Stimulated activated CD8-positive, alpha-beta memory T cell treated with anti-CD3 and anti-CD28 coated beads, Interleukin-12 subunit alpha, Interleukin-12 subunit beta, amount 100 ng/mL, for 4 hours (primary cell): ENCODE results near the gene MYOZ3.

Experiments
- DNase-seq: peaks from one replicate; pipeline ENCODE4 v3.0.0-alpha.2; 2020; ENCODE audit warnings: low read depth

The MYOZ3 gene

GRCh38 chr5:150661086-150661485, at the start of gene MYOZ3:
MYOZ3 (plus strand) TSS chr5:150661251; CDS start chr5:150662942, 1,691 bp downstream.
- DNase-seq, result no peak

DNA sequence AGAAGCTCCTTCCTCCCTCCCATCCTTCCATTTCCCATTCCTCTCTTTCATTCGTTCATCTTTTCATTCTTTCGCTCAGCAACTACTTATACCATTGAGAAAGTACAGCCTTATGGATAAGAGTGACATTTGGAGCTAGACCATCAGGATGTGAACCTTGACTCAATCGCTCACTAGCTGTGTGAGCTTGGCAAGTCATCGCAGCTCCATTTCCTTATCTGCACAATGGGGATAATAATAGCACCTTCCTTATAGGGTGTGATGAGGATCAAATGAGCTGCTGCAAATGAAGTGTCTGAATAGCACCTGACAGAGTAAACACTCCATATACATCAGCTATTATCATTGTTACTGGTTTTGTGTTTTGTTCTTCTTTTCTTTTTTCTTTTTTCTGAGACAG, 48.6 kb upstream of the MYOZ3 start:
- DNase-seq, result no peak

- no peak for DNase-seq
These were observed 48.0 kb upstream of the MYOZ3 start for GRCh38 chr5:150612905-150613670.

- no peak for DNase-seq
These were observed 46.9 kb upstream of the MYOZ3 start for GRCh38 chr5:150613991-150614660.

GRCh38 chr5:150614661-150615060, 46.4 kb upstream of the MYOZ3 start:
- no peak for DNase-seq

- no peak for DNase-seq
These were observed 45.8 kb upstream of the MYOZ3 start for GRCh38 chr5:150615141-150615699.

DNA sequence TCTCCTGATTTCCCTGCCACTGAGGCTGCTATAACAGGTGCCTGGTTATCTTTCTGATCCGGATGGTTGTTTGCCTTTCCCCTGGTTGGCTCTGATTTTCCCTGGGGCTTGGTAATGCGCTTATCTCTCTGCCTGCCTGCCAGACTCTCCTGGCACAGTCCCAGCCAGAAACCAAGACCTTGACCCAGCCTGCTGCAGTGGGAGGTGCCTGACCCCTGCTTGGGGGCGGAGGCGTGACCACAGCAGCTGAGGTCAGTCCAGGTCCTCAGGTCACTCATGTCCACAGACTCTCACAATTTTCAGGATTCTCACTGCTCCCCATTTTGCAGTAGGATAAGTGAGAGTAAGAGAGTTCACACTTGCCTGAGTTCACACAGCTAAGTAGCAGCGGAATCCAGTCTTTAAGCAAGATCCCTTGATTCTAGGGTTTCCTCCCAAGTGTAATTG, 45.0 kb upstream of the MYOZ3 start:
- DNase-seq, result no peak

DNA sequence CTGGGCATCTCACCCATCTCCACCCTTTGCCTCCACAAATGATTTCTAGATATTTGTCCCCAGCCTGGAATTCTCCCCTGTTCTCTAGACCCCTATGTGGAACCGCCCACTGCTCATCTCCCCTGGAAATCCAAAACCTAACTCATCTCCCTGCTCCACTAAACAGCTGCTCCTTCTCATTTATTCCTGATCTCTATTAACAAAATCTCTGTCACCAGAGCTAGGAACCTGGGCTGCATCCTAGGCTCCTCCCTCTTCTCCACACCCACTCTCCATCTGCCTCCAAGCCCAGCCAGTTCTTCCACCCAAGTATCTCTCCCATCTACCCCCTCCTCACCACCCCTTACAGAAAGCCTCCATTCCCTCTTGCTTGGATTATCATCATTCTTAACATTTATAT, 44.5 kb upstream of the MYOZ3 start:
- DNase-seq, result no peak

DNA sequence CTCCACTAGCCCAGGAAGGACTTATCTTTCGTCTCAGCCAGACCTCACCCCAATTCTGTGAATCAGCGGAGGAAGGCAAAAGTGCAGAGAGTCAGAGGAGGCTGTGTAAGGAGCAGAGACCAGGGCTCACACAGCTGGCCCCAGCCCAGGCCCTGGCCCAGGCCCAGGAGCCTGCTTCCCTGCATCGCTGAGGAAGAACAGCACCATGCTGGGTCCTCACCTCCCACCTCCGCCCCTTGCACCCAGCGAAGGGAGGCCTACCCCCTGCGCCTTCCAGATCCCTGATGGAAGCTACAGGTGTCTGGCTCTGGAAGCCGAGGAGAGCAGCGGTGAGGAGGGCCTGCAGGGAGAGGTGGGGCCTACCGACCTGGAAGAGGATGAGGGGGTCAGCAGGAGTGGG, 42.9 kb upstream of the MYOZ3 start:
- no peak for DNase-seq

- DNase-seq, result no peak
These were observed 42.3 kb upstream of the MYOZ3 start for GRCh38 chr5:150618588-150619281.

DNA sequence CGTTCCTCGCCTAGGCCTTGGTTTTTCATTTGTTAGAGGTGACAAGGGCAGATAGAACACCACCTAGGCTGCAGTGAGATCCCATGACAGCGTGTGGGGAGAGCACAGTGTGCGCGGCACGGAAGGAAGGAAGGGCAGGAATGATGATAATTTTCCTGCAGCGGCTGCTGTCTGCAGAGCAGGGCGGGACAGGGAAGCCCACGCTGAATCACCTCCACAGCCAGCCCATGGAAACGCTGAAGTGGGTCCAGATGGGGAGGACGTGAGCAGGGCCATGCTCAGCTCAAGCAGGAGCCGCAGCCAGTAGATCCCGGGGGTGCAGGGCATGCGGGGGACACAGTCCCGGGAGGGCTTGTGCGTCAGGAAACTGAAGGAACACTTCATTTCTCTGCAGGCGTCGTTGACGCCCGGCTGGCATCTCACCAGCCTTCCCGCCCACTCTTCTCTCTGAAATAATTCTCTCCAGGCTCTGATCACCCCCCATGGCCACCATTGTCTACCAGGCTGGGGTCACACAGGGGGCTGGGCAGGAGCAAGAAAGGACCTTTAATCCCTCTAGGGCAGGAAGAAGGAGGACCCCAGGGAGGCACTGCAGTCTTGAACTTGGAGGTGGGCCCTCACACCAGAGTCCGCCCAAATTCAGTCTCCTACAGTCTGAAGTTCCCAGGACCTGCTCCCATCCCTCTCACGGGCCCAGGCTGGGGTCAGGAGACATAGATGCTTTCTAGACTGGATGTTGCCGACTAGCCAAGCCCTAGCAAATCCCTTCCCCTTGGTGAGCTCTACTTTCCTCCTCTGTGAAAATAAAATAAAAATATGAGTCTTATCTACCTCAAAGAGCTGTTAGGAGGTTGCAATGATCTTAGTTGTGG, 41.5 kb upstream of the MYOZ3 start:
- DNase-seq, result no peak

GRCh38 chr5:150621301-150621700, 39.8 kb upstream of the MYOZ3 start:
- no peak for DNase-seq

GRCh38 chr5:150622157-150622556, 38.9 kb upstream of the MYOZ3 start:
- DNase-seq, result no peak

GRCh38 chr5:150623152-150623877, 37.7 kb upstream of the MYOZ3 start:
- DNase-seq, result no peak

GRCh38 chr5:150623878-150624216, 37.2 kb upstream of the MYOZ3 start:
- DNase-seq, result no peak

DNA sequence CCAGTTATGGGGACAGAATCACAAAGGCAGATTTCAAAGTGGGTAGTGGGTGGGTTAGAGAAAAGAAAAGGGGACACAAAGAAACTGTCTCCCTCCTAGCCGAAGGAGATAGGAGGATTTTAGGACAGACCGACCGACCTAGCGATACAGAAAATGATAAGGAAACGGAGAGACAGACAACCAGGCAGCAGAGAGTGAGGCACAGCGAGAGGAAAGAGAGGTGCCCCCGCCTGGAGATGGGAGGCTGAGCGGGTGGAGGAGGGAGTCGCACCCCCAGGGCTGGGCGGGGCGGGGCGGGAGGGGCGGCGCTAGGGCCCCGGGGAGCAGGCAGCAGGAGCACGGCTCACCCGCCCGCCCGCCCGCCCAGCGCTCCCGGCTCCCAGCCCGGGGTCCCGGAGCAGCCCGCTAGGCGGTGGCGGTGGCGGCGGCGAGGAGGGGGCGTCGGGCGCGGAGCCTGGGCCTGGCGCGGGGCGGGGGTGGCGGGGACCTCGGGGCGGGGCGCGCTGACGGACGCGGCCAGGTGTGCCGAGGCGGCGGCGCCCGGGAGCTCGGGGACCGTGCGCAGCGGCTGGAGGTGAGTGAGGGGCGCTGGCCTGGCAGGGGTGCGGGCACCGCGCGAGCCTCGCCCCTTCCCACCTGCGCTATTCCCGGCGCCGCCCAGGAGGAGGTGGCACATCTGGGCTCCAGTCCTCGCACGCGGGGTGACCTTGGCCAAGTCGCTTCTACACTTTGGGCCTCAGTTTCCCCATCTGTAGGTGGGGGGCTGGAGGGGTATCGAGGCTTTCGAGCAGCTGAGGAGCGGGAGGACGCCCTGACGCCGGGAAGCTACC, 36.5 kb upstream of the MYOZ3 start:
- DNase-seq, result no peak

GRCh38 chr5:150625164-150625535, 35.9 kb upstream of the MYOZ3 start:
- DNase-seq, result no peak

DNA sequence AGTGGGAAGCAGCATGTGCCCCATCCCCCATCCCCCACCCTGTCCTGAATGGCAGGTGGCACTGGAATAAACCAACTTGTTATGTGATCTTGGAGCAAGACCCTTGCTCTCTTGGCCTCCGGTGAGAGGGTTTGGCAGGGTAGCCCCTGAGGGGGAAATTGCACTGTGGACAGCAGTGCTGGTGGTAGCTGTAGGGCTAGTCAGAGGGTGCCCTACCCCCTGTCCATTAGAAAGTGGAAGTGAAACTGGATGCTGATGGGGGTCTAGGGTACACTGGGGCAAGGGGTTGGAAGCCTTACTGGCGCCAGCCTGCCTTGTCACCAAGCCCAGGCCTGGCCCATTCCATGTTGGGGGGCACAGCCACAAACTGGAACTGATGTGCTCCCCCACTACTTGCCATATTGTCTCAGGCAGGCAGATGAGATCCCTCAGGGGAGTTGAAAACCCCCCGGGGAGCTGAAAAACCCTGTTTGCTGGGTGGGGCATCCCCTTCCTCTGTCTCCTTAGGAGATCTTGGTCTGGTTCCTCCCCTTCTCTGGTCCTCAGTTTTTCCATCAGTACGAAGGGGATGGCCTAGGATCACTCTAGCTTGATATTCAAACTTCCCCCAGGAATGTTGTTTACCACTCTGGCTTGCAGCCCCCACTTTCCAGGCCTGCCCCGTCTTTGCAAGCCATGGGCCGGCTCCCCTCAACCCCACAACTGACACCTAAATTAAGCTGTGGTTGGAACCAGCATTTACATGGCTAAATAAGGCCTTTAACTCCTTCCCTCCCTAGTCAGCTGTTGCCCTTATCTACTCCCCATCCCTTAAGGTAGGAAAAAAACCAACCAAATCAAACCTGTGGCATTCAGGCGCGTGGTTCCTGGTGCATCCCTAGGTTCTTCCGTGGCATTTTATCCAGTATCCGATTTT, 35.0 kb upstream of the MYOZ3 start:
- no peak for DNase-seq

- DNase-seq, result no peak
These were observed 34.2 kb upstream of the MYOZ3 start for GRCh38 chr5:150626853-150627276.
